ENCODE results near the gene CNTNAP2. TPM values are rescaled to one million over a fixed set of nuclear protein-coding genes. Genes with fewer than 3 reads are reported as not detected.

The CNTNAP2 gene
- total RNA-seq, 6 experiments from 2014 or later: 1.8 to 8.1 (median 3.9) TPM

GRCh38 chr7:147145194-147145593 is 1028.6 kb downstream of the CNTNAP2 start:
- H3K9me3 ChIP-seq: no peaks in the 10 kb centered on the region
- 14% methylated on average over 2 of the region's 2 CpGs for WGBS (ENCODE audit: insufficient coverage, low coverage, low lambda C conversion rate, missing lambda C conversion rate)
- H3K27me3 ChIP-seq: no peaks in the 10 kb centered on the region
- TF ChIP-seq POLR2A (IDR thresholded peaks at IDR 0.05): no peak
- TF ChIP-seq CTCF (IDR thresholded peaks at IDR 0.05): no peak
- H3K4me1 ChIP-seq: no peaks in the 10 kb centered on the region
- ATAC-seq (no peak), DNase-seq (no peak)
- no peak overlapping the region for H3K4me3 ChIP-seq
- intact Hi-C loops (cut with DNase I): no loop called here
- H3K36me3 ChIP-seq: no peaks in the 10 kb centered on the region
- no peak overlapping the region for H3K27ac ChIP-seq

GRCh38 chr7:147146169-147146568 is 1029.6 kb downstream of the CNTNAP2 start:
- no peak overlapping the region for H3K27ac ChIP-seq
- H3K36me3 ChIP-seq: no peaks in the 10 kb centered on the region
- 27% methylated on average over 3 of the region's 3 CpGs for WGBS (ENCODE audit: insufficient coverage, low coverage, low lambda C conversion rate, missing lambda C conversion rate)
- intact Hi-C loops (cut with DNase I): no loop called here
- H3K27me3 ChIP-seq: no peaks in the 10 kb centered on the region
- ATAC-seq: no peak
- H3K4me1 ChIP-seq: no peaks in the 10 kb centered on the region
- DNase-seq: no peak
- TF ChIP-seq CTCF (IDR thresholded peaks at IDR 0.05): no peak
- no peak for TF ChIP-seq POLR2A (IDR thresholded peaks at IDR 0.05)
- H3K4me3 ChIP-seq: no peak overlapping the region
- H3K9me3 ChIP-seq: no peaks in the 10 kb centered on the region

GRCh38 chr7:147151661-147152060 is 1035.1 kb downstream of the CNTNAP2 start:
- H3K4me3 ChIP-seq: no peak overlapping the region
- intact Hi-C loops (cut with DNase I): no loop called here
- no peaks in the 10 kb centered on the region for H3K9me3 ChIP-seq
- no peaks in the 10 kb centered on the region for H3K27me3 ChIP-seq
- no peak overlapping the region for H3K27ac ChIP-seq
- ATAC-seq (no peak), DNase-seq (no peak)
- no peaks in the 10 kb centered on the region for H3K4me1 ChIP-seq
- no peaks in the 10 kb centered on the region for H3K36me3 ChIP-seq
- TF ChIP-seq CTCF (IDR thresholded peaks at IDR 0.05) (no peak), POLR2A (IDR thresholded peaks at IDR 0.05) (no peak)

GRCh38 chr7:147153571-147153970 is 1037.0 kb downstream of the CNTNAP2 start:
- ATAC-seq (no peak), DNase-seq (no peak)
- Histone ChIP-seq H3K36me3 (no peaks in the 10 kb centered on the region), H3K4me3 (no peak overlapping the region), H3K9me3 (no peaks in the 10 kb centered on the region), H3K27ac (no peak overlapping the region), H3K27me3 (no peaks in the 10 kb centered on the region), H3K4me1 (no peaks in the 10 kb centered on the region)
- no peak for TF ChIP-seq CTCF (IDR thresholded peaks at IDR 0.05)
- no peak for TF ChIP-seq POLR2A (IDR thresholded peaks at IDR 0.05)
- WGBS (ENCODE audit: insufficient coverage, low coverage, low lambda C conversion rate, missing lambda C conversion rate): 61% methylated on average over 3 of the region's 3 CpGs
- intact Hi-C loops (cut with DNase I): no loop called here

- no peak for DNase-seq
- H3K9me3 ChIP-seq: no peaks in the 10 kb centered on the region
- no peaks in the 10 kb centered on the region for H3K36me3 ChIP-seq
- H3K4me3 ChIP-seq: no peak overlapping the region
- no peaks in the 10 kb centered on the region for H3K27me3 ChIP-seq
- no peak for ATAC-seq
- TF ChIP-seq POLR2A (IDR thresholded peaks at IDR 0.05): no peak
- no peak for TF ChIP-seq CTCF (IDR thresholded peaks at IDR 0.05)
- intact Hi-C loops (cut with DNase I): no loop called here
- WGBS (ENCODE audit: insufficient coverage, low coverage, low lambda C conversion rate, missing lambda C conversion rate): 100% methylated on average over 1 of the region's 1 CpG
- H3K4me1 ChIP-seq: no peaks in the 10 kb centered on the region
- H3K27ac ChIP-seq: no peak overlapping the region
These were observed 1044.8 kb downstream of the CNTNAP2 start for GRCh38 chr7:147161405-147161804.
